GM10248 (cell line): ENCODE data around the gene ANGPTL2.

Experiments
- CTCF ChIA-PET: fragments of 300-600 bp; sonication (Branson Sonifier 250); formaldehyde crosslinking; extraction: SDS; loops from one replicate; lab custom pipeline; 2021; ENCODE audit warnings: antibody characterized with exemption; lab: Yijun Ruan, JAX
- POLR2A ChIA-PET: fragments of 350-650 bp; sonication (Branson Sonifier 250); formaldehyde crosslinking; extraction: SDS; loops from one replicate; lab custom pipeline; 2020; ENCODE audit warnings: antibody characterized with exemption; lab: Yijun Ruan, JAX
- DNase-seq: peaks from one replicate; pipeline ENCODE4 v3.0.0; 2012; ENCODE audit errors: extremely low spot score
- TF ChIP-seq, protein P1 (sequence below): IDR thresholded peaks from 2 replicates; pipeline ENCODE4 v1.5.1; 2012; ENCODE audit warnings: mild to moderate bottlenecking, low read depth; ENCODE audit errors: extremely low read depth, missing control alignments, control extremely low read depth

Gene ANGPTL2

GRCh38 chr9:127112056-127112455 is 10.4 kb downstream of the ANGPTL2 start:
- CTCF ChIA-PET: interaction anchor here (0.9 to 1.4 kb wide), 2 partner anchors 11 to 16 kb away, joined by 3 to 5 read pairs; no protein-coding TSS in a partner anchor
- TF ChIP-seq, protein P1, sequence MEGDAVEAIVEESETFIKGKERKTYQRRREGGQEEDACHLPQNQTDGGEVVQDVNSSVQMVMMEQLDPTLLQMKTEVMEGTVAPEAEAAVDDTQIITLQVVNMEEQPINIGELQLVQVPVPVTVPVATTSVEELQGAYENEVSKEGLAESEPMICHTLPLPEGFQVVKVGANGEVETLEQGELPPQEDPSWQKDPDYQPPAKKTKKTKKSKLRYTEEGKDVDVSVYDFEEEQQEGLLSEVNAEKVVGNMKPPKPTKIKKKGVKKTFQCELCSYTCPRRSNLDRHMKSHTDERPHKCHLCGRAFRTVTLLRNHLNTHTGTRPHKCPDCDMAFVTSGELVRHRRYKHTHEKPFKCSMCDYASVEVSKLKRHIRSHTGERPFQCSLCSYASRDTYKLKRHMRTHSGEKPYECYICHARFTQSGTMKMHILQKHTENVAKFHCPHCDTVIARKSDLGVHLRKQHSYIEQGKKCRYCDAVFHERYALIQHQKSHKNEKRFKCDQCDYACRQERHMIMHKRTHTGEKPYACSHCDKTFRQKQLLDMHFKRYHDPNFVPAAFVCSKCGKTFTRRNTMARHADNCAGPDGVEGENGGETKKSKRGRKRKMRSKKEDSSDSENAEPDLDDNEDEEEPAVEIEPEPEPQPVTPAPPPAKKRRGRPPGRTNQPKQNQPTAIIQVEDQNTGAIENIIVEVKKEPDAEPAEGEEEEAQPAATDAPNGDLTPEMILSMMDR: no peak
- POLR2A ChIA-PET: no interaction called here
- DNase-seq: no peak

DNA sequence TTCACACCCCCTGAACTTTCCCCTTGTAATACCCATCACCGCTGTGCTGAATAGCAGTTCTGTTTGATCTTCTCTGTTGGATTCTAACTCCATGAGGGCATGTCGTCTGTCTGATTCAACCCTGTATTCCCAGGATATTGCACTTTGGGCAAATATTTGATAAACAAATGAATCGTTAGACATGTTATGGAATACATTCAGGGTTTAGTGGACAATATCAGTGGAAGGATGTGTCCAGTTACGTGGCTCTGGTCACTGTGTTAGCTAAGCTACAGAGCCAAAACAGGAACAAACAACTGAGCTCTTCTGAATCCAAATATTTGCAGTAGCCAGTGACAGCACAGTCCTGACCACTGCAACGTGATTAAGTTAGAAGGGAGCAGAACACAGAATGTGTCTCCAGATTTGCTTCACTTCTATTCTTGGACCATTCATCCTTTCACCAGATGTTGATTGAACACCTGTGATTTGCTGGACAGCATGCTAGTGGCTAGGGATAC is 13.2 kb downstream of the ANGPTL2 start:
- DNase-seq: no peak
- TF ChIP-seq, protein P1: no peak
- CTCF ChIA-PET: interaction anchor here (0.8 kb wide), 1 partner anchor 188 kb away, joined by 3 read pairs; no protein-coding TSS in a partner anchor
- POLR2A ChIA-PET: interaction anchor here (0.6 kb wide), 1 partner anchor 121 kb away, joined by 6 read pairs; no protein-coding TSS in a partner anchor

DNA sequence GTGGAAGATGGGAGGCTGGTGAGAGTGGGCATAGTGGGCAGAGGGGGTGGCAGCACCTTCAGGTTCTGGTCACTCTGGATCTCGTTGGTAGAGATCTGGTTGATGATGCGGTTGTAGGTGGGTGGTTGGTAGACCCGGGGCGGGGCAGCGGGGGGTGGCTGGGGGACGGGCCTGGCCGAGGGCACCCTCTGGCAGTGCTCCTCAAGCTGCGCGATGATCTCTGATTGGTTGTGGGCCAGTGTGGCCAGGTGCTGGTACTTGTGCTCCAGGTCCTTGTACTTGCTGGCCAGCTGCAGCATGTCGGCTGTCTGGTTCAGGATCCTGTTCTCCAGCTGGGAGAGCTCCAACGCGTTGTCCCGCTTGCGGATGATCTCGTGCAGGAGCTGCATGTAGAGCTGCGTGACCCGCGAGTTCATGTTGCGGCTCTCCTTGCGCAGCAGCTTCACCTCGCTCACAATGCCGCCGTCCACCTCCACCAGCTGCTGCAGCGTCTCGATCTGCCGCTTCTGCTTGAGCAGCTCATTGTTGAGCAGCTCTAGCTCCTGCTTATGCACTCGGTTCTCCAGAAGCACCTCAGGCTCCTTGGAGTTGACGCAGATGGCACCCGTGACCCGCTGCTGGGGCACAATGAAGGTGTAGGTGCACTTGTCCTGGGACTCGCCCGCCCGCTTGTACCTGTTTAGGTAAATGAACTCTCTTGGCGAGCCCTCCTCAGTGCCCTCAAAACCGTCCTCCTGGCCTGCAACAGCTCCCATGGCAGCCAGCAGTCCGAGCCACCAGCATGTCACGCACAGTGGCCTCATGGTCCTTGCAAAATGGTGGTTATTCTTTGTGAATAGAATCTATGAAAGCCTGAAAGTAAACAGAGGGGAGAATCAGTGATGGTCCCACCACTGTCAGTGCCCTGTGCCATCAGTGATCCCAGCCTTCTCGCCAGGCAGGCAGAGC is 14.2 kb downstream of the ANGPTL2 start:
- CTCF ChIA-PET: interaction anchor here (0.8 to 0.9 kb wide), 2 partner anchors 13 to 187 kb away, joined by 3 read pairs; no protein-coding TSS in a partner anchor
- no peak for DNase-seq
- POLR2A ChIA-PET: no interaction called here
- TF ChIP-seq, protein P1: no peak

GRCh38 chr9:127107171-127107928 is 15.1 kb downstream of the ANGPTL2 start:
- POLR2A ChIA-PET: no interaction called here
- no peak for DNase-seq
- TF ChIP-seq, protein P1: no peak
- CTCF ChIA-PET: interaction anchor here (0.9 to 1.5 kb wide), 3 partner anchors 11 to 14 kb away, joined by 3 to 5 read pairs (median 3); no protein-coding TSS in a partner anchor

- ChIA-PET POLR2A (no interaction called here), CTCF (interaction anchor here (1.2 to 1.5 kb wide), 2 partner anchors 10 to 13 kb away, joined by 3 to 5 read pairs; no protein-coding TSS in a partner anchor)
- DNase-seq: no peak
- TF ChIP-seq, protein P1: no peak
Observed at GRCh38 chr9:127106466-127106855, 16.0 kb downstream of the ANGPTL2 start.
